Effector memory CD4-positive, alpha-beta T cell (primary cell): ENCODE data around the gene MLLT10.

Source experiments
- DNase-seq, 3 donors: peaks; one replicate each; pipeline ENCODE4 v3.0.0-alpha.2; 2020
- H3K27ac ChIP-seq: 2 replicates; pipeline ENCODE4 v1.7.0; 2013; ENCODE audit warnings: mild to moderate bottlenecking, low read length, moderate library complexity; ENCODE audit not compliant: insufficient read depth, poor library complexity, severe bottlenecking
- H3K27me3 ChIP-seq: replicated peaks from 2 replicates; pipeline ENCODE4 v1.7.0; 2013; ENCODE audit warnings: mild to moderate bottlenecking, low read length; ENCODE audit not compliant: insufficient read depth, control insufficient read depth, poor library complexity, severe bottlenecking
- H3K36me3 ChIP-seq: 2 replicates; pipeline ENCODE4 v1.7.0; 2013; ENCODE audit warnings: mild to moderate bottlenecking, low read length, moderate library complexity; ENCODE audit not compliant: control insufficient read depth, insufficient read depth
- H3K4me1 ChIP-seq: 2 replicates; pipeline ENCODE4 v1.7.0; 2013; ENCODE audit warnings: low read length, mild to moderate bottlenecking; ENCODE audit not compliant: control insufficient read depth, insufficient read depth, poor library complexity, severe bottlenecking
- H3K4me3 ChIP-seq: 2 replicates; pipeline ENCODE4 v1.7.0; 2013; ENCODE audit warnings: low read length, low read depth, mild to moderate bottlenecking; ENCODE audit not compliant: insufficient read depth, poor library complexity, severe bottlenecking
- H3K9me3 ChIP-seq: 2 replicates; pipeline ENCODE4 v1.7.0; 2013; ENCODE audit warnings: mild to moderate bottlenecking, low read length, moderate library complexity; ENCODE audit not compliant: control insufficient read depth

Gene MLLT10

GRCh38 chr10:21744223-21744622 is 210.2 kb downstream of the MLLT10 start:
- Histone ChIP-seq H3K36me3 (peaks cover 14% of the 10 kb centered on the region), H3K27me3 (no peaks in the 10 kb centered on the region), H3K4me1 (peaks cover 16% of the 10 kb centered on the region), H3K9me3 (no peaks in the 10 kb centered on the region), H3K4me3 (no peak overlapping the region), H3K27ac (no peak overlapping the region)
- no peak for DNase-seq

DNA sequence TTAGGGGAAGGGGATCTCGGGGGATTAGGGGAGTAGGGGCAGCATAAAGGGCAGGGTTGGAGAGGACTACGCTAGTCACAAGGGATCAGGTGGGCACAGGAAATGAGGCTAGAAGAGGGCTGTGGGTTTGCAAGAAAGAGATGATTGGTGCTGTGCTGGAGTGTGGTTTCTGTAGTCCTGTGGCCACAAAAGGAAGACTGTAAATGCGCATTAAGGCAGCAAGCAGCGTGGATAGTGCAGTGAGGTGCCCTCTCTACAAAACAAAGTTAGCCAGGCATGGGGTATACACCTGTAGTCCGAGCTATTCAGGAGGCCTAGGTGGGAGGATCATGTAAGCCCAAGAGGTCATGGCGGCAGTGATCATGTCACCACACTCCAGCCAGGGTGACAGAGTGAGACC is 212.1 kb downstream of the MLLT10 start:
- H3K4me1 ChIP-seq: peaks cover 5% of the 10 kb centered on the region
- DNase-seq: no peak
- H3K27me3 ChIP-seq: no peaks in the 10 kb centered on the region
- no peak overlapping the region for H3K4me3 ChIP-seq
- H3K9me3 ChIP-seq: no peaks in the 10 kb centered on the region
- H3K27ac ChIP-seq: no peak overlapping the region
- peaks cover 14% of the 10 kb centered on the region for H3K36me3 ChIP-seq

DNA sequence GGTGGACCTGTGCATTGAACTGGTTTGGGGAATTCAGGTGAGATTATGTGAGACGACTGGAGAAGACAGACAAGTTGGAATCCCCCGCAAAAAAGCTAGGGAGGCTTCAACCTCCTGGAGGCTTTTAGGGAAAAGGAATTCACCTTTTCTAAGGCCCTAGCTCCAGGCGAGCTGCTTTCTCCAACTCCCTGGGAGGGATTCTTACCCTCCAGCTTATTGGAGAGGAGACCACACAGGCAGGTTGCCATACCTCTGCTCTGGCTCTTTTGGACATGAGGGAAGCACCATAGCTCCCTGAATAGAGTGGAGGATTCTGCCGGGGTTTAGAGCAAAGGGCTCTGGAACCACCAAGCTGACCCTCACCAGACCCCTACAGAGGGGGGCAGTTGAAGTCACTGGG is 213.8 kb downstream of the MLLT10 start:
- no peak overlapping the region for H3K4me3 ChIP-seq
- H3K36me3 ChIP-seq: peaks cover 6% of the 10 kb centered on the region
- H3K27me3 ChIP-seq: no peaks in the 10 kb centered on the region

GRCh38 chr10:21749788-21750187 is 215.8 kb downstream of the MLLT10 start:
- H3K36me3 ChIP-seq: no peaks in the 10 kb centered on the region
- no peaks in the 10 kb centered on the region for H3K9me3 ChIP-seq
- H3K27me3 ChIP-seq: no peaks in the 10 kb centered on the region
- peaks cover 5% of the 10 kb centered on the region for H3K4me1 ChIP-seq
- no peak overlapping the region for H3K4me3 ChIP-seq
- no peak overlapping the region for H3K27ac ChIP-seq
- DNase-seq: no peak

More for the DNA sequence above, 213.8 kb downstream of the MLLT10 start:
- DNase-seq: no peak
- H3K4me1 ChIP-seq: peaks cover 5% of the 10 kb centered on the region
- no peak overlapping the region for H3K27ac ChIP-seq
- H3K9me3 ChIP-seq: no peaks in the 10 kb centered on the region

DNA sequence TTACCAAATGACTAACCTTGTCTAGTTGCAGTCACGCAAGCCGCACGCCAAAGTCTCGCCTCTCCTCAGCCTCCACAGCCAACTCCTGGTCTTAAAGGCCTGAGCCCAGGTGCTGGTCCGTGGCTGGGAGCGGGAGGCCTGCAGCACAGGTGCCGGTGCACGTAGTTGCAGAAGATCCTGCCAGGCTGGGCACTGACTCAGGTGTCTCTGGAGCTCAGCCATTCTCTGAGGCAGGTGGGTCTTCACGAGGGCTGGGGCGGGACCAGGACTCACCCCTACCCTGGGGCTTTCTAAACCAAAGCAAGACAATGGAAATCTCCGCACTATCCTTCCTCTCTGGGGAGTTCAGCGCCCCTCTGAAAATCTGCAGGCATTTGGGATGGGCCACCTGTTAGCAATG is 216.4 kb downstream of the MLLT10 start:
- Histone ChIP-seq H3K4me1 (peaks cover 5% of the 10 kb centered on the region), H3K9me3 (no peaks in the 10 kb centered on the region), H3K4me3 (no peak overlapping the region), H3K27me3 (no peaks in the 10 kb centered on the region), H3K36me3 (no peaks in the 10 kb centered on the region), H3K27ac (no peak overlapping the region)
- no peak for DNase-seq

DNA sequence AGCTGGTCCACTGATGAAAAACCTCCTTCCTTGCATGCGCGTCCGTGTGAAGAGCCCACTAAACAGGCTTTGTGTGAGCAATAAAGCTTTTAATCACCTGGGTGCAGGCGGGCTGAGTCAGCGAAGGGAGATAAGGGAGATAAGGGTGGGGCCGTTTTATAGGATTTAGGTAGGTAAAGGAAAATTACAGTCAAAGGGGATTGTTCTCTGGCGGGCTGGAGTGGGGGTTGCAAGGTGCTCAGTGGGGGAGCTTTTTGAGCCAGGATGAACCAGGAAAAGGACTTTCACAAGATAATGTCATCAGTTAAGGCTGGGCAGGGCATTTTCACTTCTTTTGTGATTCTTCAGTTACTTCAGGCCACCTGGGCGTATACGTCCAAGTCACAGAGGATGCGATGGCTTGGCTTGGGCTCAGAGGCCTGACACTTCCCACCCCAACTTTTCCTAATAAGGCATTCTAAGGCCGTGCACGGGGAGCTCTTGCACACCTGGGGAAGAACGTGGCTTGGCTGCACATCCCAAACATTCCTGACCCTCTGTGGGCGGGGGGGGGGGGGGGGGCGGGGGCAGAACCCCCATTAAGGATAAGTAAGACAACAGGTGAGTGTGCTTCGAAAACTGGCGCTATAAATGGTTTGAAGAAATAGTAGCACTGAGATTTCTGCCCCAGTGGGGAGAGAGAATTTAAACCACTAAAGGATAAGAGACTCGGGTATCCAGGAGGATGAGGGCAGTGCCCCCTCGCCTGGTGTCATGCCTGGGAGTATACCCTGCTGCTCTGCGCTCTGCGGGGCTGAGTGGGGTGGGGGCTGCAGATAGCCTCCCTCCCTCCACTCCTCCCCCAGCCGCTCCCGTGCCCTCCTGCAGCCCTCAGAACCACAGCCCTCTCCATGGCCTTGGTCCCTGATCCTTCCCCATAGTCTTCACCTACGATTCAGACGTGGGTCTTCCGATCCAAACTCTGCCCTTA is 217.6 kb downstream of the MLLT10 start:
- H3K27me3 ChIP-seq: no peaks in the 10 kb centered on the region
- H3K4me1 ChIP-seq: no peaks in the 10 kb centered on the region
- no peak overlapping the region for H3K27ac ChIP-seq
- no peaks in the 10 kb centered on the region for H3K9me3 ChIP-seq
- DNase-seq: no peak
- no peak overlapping the region for H3K4me3 ChIP-seq
- no peaks in the 10 kb centered on the region for H3K36me3 ChIP-seq

GRCh38 chr10:21753497-21754270 is 219.7 kb downstream of the MLLT10 start:
- no peak overlapping the region for H3K4me3 ChIP-seq
- no peaks in the 10 kb centered on the region for H3K9me3 ChIP-seq
- DNase-seq: no peak
- no peaks in the 10 kb centered on the region for H3K27me3 ChIP-seq
- no peak overlapping the region for H3K27ac ChIP-seq
- H3K36me3 ChIP-seq: peaks cover 4% of the 10 kb centered on the region
- H3K4me1 ChIP-seq: no peaks in the 10 kb centered on the region

DNA sequence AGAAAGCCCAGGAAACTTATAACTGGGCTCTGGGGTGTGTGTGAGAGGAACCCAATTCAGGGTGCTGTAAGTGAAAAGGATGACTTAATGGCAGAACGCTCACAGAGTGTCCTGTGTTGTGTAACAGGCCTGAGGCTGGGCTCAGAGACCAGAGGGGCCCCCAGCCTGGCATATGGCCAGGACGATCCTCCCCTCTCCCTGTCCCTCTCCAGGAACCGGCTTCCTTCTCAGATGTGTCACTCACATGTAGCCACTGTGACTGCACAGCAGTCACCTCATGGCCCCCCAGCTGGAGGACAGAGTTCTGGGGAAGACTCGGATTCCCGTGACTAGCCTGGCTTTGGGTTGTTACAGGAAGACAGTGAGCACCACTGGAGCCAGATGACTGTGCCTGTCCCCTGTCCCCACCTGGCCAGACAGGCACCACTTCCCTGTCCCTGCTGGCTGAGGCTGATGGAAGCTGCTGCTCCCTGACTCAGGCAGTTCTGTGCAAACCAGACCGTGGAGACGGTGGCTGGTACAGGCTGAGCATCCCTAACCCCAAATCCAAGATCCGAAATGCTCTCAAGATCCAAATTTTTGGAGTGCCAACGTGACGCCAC is 220.5 kb downstream of the MLLT10 start:
- Histone ChIP-seq H3K9me3 (no peaks in the 10 kb centered on the region), H3K27ac (no peak overlapping the region), H3K27me3 (no peaks in the 10 kb centered on the region), H3K36me3 (peaks cover 9% of the 10 kb centered on the region), H3K4me1 (no peaks in the 10 kb centered on the region), H3K4me3 (no peak overlapping the region)
- DNase-seq: no peak

- Histone ChIP-seq H3K27me3 (no peaks in the 10 kb centered on the region), H3K4me3 (no peak overlapping the region), H3K27ac (no peak overlapping the region), H3K9me3 (no peaks in the 10 kb centered on the region), H3K36me3 (peaks cover 9% of the 10 kb centered on the region), H3K4me1 (no peaks in the 10 kb centered on the region)
- DNase-seq: no peak
Observed at GRCh38 chr10:21756707-21757106, 222.7 kb downstream of the MLLT10 start.
